ENCODE data around the gene PIGU. TPM values are rescaled to one million over a fixed set of nuclear protein-coding genes. Genes with fewer than 3 reads are reported as not detected.

The PIGU gene
- total RNA-seq, 1 donor from 2014 or later, result 41.5 TPM

DNA sequence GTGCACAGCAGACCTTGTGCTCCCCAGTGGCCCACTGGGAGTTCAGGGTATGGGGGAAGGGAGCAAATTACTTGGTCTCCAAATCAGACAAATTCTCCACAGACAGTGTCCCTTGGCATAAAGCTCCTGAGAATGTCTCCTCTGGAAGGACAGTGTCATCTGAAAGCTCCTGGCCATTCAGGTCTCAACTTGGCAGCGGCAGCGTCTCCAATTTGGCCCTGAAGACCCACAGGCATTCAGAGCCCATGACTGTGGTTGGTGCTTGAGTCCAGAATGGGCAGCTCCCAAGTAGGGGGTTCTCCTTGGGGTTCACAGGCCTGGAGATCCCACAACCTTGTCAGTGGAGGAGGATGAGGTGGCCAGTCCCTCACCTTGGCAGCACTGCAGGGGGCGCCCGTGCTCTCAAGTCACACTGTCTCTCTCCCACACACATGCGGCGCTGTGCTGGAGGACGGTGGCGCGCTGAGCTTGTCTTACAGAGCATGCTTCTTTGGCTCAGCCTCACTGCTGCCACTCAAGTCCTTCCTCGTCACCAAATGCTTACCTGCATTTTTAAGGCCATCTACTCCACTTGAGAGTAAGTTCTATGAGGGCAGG is 140.0 kb downstream of the PIGU start:
- H3K4me3 ChIP-seq, result no peak overlapping the region
- H3K9me3 ChIP-seq, result no peaks in the 10 kb centered on the region
- H3K4me1 ChIP-seq, result no peaks in the 10 kb centered on the region
- H3K27ac ChIP-seq, result no peak overlapping the region
- TF ChIP-seq CTCF (IDR thresholded peaks at IDR 0.05), result peak in 1 of 3 experiments; percentile 23
- H3K36me3 ChIP-seq, result peaks cover 84 to 89% of the 10 kb centered on the region in 2 donors
- DNase-seq (ENCODE audit: low spot score in 2 of 2), result no peak
- no peaks in the 10 kb centered on the region for H3K27me3 ChIP-seq
- intact Hi-C loops (cut with DNase I), result no loop called here

DNA sequence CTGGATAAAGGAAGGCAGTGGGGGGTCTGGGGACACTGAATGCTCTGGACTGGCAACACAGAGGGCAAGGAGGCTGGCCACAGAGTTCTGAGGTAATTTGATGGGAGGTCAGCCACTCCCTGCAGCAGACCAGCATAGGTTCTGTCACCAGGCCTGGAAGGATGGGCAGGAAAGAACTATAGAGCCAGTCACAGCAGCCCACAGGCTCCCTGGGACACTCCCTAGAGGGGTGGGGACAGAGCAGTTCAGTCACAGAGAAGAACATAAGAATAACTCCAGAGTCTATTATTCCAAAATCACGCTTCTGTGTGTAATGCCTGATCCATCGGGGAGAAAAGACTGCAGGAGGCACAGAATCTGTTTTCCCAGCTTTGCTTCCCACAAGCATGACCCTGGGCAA is 141.0 kb downstream of the PIGU start:
- intact Hi-C loops (cut with DNase I), result no loop called here
- no peaks in the 10 kb centered on the region for H3K27me3 ChIP-seq
- no peak for TF ChIP-seq CTCF (IDR thresholded peaks at IDR 0.05)
- peaks cover 76 to 89% of the 10 kb centered on the region in 2 donors for H3K36me3 ChIP-seq
- H3K9me3 ChIP-seq, result no peaks in the 10 kb centered on the region
- H3K4me1 ChIP-seq, result peaks cover 0 to 3% of the 10 kb centered on the region in 2 donors
- DNase-seq (ENCODE audit: low spot score in 2 of 2), result no peak
- H3K27ac ChIP-seq, result no peak overlapping the region
- no peak overlapping the region for H3K4me3 ChIP-seq

- TF ChIP-seq CTCF (IDR thresholded peaks at IDR 0.05), result no peak
- no peaks in the 10 kb centered on the region for H3K9me3 ChIP-seq
- no peaks in the 10 kb centered on the region for H3K27me3 ChIP-seq
- no peak overlapping the region for H3K27ac ChIP-seq
- H3K36me3 ChIP-seq, result peaks cover 75 to 89% of the 10 kb centered on the region in 2 donors
- H3K4me3 ChIP-seq, result no peak overlapping the region
- intact Hi-C loops (cut with DNase I), result no loop called here
- no peak for DNase-seq (ENCODE audit: low spot score in 2 of 2)
- H3K4me1 ChIP-seq, result peaks cover 0 to 3% of the 10 kb centered on the region in 2 donors
Measured at GRCh38 chr20:34535301-34535840, 141.5 kb downstream of the PIGU start.

- Histone ChIP-seq H3K4me3 (no peak overlapping the region), H3K27ac (no peak overlapping the region), H3K4me1 (peaks cover 0 to 8% of the 10 kb centered on the region in 2 donors), H3K27me3 (no peaks in the 10 kb centered on the region), H3K9me3 (no peaks in the 10 kb centered on the region), H3K36me3 (peaks cover 75 to 89% of the 10 kb centered on the region in 2 donors)
- TF ChIP-seq CTCF (IDR thresholded peaks at IDR 0.05), result no peak
- no peak for DNase-seq (ENCODE audit: low spot score in 2 of 2)
- intact Hi-C loops (cut with DNase I), result no loop called here
Measured at GRCh38 chr20:34534391-34535165, 142.3 kb downstream of the PIGU start.

- no peaks in the 10 kb centered on the region for H3K9me3 ChIP-seq
- peaks cover 77 to 93% of the 10 kb centered on the region in 2 donors for H3K36me3 ChIP-seq
- no peak overlapping the region for H3K4me3 ChIP-seq
- no peaks in the 10 kb centered on the region for H3K27me3 ChIP-seq
- peaks cover 0 to 15% of the 10 kb centered on the region in 2 donors for H3K4me1 ChIP-seq
- H3K27ac ChIP-seq, result no peak overlapping the region
- DNase-seq (ENCODE audit: low spot score in 2 of 2), result no peak
- TF ChIP-seq CTCF (IDR thresholded peaks at IDR 0.05), result no peak
- intact Hi-C loops (cut with DNase I), result no loop called here
Measured at GRCh38 chr20:34532756-34533155, 144.1 kb downstream of the PIGU start.
